GM19467 (cell line): ENCODE measurements around the gene HDC.

Experiments used
- ATAC-seq: cut with Tn5 transposase; IDR thresholded peaks from one replicate; pipeline ENCODE4 v1.9.1; 2021; ENCODE audit warnings: mild to moderate bottlenecking, moderate library complexity; ENCODE audit not compliant: unreplicated experiment

The HDC gene

DNA sequence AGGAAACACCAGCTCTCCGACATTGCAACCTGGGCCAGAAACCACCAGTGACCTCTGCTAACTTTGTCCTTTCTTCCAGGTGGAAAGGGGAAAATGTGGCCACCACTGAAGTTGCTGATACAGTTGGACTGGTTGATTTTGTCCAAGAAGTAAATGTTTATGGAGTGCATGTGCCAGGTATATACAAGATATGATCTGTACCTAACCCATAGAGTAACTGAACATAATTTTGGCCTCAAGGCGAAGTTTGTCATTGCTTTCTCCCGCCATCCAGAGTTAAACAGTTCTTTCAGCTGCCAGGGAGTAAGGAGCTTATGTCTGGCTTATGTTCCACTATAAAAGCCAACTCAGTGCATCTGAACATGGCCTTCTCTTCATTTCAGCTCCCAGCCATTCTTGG lies 36.7 kb downstream of the HDC start:
- ATAC-seq, result no peak

DNA sequence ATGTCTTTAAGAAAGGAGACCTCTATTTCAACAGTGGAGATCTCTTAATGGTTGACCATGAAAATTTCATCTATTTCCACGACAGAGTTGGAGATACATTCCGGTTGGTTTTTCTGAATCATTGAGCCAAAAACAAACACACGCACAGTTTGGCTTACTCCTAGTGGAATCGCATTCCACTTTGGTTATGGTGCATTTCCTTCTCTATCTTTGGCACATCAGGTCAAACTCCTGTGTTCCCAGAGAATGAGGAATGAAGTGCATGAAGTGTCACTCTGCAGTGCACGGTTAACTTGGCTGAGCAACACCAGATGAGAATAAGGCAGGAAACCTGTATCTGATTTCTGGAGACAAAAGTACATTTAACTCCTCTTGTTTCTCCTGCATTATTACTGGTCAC lies 38.5 kb downstream of the HDC start:
- ATAC-seq, result no peak

DNA sequence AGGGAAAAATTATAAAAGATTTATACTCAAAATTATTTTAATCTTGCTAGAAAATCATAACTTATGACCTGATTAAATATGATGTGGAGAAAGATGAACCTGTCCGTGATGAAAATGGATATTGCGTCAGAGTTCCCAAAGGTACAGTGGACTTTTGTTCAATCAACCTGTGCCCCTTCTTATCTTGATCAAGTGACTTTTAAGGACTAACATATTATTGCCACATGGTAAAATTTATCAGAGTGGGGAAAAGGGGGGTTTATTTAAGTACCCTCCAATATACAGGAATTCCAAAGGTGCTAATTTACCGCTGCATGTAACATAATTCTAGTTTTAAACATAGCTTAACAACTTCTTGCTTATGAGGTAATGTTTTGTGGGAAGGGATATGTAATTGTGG lies 39.6 kb downstream of the HDC start:
- ATAC-seq, result no peak

DNA sequence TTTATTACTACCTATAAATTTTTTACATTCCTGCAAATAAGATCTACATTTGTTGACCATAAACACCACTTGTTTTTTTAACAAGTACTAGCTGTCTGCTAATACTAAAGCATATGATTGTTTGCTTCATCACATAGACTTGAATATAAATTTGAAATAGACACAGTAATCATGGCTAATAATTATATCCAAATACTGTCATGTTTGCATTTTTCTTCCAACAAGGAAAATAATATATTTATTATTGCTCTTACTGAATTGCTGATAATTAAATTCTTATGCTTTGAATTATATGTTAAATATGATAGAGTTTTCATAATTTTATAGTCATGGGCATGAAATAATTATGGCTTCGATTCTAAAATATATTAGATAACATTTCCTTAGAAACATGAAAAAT lies 40.5 kb downstream of the HDC start:
- ATAC-seq, result no peak

DNA sequence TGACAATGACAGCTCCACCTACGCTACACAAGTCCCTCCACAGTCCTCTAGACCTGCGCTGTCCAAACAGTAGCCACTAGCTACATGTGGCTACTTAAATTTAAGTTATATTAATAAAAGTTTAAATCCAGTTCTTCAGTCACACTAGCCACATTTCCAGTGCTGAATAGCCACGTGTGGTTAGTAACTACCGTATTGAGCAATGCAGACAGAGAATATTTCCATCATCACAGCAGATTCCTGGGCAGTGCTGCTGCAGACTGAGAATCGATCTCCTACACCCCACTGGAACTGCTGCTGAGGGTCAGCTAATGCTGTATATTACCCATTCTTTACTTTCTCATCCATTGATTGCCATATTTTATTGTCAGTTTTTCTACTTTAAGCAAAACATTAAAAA lies 40.9 kb downstream of the HDC start:
- no peak for ATAC-seq

DNA sequence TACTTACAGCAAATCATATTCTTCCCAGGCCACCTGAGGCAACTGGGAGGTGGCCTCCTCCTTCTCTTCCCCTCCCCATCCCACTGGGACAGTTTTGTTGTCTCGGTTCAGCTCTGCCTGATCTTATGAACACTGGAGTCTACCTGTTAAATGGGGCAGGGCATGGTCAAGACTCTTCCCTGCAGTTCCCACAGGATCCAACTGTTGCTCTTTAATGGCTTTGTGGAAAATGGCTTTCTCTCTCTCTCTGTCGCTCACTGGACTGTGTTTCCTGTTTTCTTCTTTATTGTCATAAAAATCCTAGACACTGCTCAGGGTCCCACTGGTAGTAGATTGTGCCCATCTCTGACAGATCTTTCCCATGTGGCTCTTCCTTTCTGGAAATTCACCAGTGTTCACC lies 43.3 kb downstream of the HDC start:
- ATAC-seq, result no peak

DNA sequence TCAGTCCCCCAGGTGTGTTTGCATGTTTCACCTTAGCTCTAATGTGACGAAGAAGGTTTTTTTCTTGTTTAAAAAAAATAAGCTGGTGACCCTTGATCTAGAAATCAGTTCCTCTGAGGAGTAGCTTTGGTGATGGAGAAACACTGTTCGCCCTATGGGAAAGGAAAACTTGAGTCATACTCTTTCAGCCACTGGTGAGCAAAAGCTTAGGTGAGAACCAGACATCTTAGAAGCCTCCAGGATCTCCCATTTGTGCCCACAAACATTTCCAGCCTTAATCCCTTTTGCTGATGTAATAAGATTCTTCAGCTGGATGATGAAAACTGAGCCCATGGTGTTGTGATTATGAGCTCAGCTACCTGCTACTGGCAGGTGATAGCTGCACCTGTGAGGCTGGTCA lies 45.7 kb downstream of the HDC start:
- no peak for ATAC-seq

DNA sequence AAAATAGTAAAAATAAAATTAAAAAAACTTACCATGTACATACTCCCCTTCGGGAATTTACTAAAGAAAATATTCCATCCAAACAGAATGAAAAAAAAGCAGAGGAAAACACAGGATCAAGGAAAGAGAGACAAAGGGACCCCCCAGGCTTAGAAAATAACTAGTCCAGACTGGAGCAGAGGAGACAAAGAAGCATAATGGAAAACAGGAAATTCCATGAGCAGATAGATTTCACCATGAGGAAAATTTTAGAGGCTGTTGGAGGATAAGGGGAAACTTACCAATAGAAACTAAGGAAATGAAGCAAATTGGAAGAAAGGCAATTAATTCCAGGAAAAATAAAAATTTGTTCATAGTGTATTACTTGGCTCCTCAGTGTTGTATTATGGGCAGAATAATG lies 46.8 kb downstream of the HDC start:
- no peak for ATAC-seq

DNA sequence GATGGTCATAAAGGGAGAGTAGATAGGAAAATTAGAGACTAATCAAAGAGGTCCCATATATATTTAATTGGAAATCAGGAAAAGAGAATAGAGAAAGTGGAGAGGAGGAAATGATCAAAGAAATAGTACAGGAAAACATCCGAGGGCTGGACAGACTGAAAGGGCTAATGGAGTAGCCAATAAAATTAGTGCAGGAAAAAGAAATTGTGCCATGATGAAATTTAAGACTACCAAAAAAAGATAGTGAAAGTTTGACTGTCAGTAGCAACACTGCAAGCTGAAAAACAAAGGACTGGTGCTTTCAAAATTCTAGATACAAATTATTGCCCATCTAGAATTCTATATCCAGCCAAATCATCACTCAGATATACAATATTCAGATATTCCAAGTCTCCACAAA lies 47.2 kb downstream of the HDC start:
- ATAC-seq, result no peak

DNA sequence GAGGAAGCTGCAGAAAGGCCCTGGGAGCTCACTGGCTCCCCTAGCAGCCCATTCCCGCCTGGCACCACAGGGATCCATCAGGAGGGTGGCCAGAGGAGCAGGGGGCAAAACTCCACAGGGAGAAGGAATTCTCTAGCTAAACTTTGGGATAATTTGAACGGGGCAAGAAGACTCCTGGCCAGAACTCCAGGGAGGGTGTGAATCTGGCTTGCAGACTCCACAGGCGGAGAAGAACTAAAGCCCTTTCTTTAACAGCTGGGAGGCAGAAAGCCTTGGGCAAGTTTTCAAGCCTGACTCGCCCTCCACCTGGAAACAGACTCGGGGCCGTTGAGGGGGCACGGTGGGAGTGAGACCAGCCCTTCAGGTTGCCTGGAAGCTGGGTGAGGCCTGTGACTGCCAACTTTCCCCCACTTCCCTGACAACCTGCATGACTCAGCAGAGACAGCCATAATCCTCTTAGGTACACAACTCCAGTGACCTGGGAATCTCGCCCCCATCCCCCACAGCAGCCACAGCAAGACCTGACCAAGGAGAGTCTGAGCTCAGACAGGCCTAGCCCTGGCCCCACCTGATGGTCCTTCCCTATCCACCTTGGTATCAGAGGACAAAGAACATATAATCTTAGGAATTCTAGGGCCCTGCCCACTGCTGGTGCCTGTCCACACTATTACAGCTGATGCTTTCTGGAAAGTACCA lies 54.9 kb downstream of the HDC start:
- ATAC-seq, result no peak

DNA sequence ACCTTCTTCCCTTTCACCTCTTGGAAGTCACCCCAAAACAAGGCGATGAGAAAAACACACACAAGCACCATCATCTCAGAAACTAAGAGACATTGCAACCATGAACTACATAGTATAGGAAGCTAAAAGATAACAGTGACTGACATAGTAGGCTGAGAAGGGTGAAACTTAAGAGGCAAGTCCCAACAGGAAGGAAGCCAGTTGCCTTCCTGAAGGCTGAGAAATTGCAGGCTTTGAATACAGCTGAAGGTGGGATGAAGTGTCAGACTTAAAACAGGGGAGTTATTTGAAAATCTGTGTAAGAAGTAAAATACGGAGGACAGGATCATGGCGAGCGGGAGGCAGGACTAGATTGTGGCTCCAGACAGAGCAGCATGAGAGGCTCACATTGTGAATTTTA lies 55.7 kb downstream of the HDC start:
- ATAC-seq, result no peak

DNA sequence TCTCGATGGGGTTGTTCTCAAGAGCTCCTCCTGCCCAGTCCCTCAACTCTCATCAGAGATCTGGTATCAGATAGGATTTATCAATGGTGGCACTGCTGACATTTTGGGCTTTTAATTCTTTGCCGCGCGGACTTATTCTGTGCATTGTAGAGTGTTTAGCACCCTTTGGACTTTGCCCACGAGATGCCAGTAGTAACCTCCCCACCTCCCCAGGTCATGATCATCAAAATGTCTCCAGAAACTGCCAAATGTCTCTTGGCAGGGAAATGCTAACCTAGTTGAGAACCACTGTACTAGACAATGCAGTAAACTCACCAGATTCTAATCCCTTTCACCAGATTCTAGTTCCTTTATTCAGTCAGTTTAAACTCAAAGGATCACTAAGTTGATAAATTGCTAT lies 59.5 kb downstream of the HDC start:
- ATAC-seq, result no peak

DNA sequence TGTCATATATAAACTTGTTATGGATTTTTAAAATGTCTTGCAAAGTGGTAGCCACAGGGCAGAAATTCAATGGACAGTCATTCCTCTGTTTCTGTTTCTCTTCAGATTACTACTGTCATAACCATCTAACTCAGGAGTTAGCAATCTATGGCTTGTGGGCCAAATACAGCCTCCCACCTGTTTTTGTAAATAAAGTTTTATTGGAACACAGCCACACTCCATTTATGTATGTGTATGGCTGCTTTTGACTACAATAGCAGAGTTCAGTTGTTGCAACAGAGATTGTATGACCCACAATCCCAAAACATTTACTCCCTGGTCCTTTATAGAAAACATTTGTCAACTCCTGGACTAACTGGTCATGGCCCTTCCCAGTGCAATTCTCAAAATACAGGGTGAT lies 63.5 kb downstream of the HDC start:
- ATAC-seq, result no peak

DNA sequence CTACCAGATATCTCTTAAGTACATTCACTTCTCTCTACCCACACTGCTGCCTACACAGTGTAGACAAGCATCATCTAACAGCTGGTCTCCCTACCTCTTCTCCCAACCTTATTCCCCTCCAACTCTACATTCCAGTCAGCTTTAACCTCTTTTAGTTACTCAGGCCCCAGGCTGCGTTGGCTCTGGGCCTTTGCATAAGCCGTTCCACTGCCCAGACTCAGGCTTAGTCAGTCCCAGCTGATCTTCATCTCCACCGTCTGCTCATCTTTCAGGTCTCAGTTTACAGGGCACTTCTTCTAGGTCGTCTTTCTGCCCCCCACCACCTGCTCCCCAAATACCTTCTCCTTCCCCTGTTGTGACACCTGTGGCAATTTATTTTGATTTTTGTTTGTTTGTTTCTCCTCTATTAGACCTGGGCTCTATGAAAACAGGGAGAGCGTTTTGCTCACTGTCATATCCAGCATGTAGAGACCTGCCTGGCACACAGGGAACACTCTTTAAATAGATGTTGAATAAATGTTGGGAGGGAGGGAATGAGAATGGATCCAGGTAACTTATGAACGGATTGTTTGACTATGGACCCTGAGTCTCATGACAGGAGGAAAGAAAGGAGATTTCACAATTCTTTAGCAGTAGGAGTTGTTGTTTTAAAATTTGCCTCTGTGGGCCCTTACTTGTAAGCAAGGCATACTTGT lies 72.5 kb downstream of the HDC start:
- ATAC-seq, result no peak

DNA sequence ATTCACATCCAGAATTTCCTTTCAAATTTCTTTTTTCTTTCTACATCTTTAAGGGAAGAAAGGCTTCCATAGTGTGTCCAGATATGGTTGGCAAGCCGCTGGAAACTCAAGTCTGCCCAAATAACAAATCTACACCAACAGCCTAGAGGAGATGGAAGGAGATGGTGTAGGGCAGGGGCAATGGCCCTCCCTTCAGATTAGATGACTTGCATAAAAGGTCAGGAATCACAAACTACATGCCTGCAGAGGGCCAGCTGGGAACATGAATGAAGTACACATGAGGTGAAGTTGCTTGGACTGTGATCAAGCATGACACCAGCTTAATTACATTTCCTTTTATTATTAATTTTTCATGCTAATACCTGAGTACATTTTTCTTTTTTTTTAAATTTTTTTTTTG lies 73.4 kb downstream of the HDC start:
- ATAC-seq, result no peak
